ENCODE results near the gene BTBD10. TPM values are rescaled to one million over a fixed set of nuclear protein-coding genes. Genes with fewer than 3 reads are reported as not detected.
A peak's percentile ranks its signal among the peaks of the same experiment; 100 is the strongest.
"Not testable (repeated sequence)": the region's sequence is repeated elsewhere in the genome, so short reads cannot be mapped to it uniquely, and the experiment has no call there.

The BTBD10 gene
- polyA plus RNA-seq, 3 donors = 36.5 to 38.3 (median 37.7) TPM

DNA sequence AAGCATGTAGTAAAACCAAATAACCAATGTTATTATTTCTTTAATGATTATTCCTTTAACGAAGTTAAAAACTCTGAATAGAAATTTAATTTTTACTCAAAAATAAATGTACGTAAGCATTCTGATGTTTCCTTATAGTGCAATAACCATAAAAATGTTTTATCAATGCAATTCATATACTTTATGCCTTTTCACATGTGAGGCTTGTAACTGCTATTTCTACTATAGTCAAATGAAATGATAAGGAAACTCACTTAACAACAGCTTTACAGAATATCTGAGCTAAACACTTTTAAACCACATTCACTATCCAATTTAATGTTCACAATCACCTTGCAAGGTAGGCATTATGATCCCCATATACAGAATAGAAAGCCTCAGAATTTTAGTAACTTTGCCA is 17.4 kb downstream of the BTBD10 start:
- no peak for DNase-seq (ENCODE audit: low read depth in 3 of 3, low spot score in 2 of 3)

DNA sequence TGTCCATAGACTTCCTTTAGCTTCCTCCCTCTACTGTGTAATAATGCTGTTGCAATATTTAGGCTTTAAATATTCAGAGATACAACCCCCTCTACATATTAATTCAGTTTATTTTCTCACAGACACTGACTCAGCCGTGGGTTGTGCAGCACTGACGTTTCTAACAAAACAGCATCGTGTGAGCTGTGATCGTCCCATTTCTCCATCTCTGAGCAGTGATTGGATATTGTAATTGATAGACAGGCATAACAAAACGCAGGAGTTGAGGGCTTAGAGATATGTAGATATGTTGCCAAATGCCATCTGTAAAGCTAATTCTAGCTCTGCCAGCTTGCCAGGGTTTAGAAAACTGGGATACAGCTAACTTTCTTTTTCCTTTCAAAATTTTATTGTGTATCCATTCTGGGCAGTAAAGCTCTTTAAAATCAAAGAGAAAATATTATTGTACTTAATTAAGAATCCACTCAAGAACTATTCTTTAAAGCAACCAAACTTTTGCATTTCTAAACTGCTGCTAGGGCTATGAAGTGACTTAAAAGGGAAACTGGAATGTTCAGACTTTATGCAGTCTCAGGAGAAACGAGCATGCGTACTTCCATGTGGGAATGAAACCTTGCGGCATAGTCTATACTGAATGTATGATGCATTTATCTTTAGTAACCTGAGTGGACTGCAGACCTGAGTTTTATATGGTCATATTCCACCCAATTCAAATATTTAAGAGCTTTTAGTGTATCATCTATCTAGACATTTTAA is 22.7 kb downstream of the BTBD10 start:
- no peak for DNase-seq (ENCODE audit: low read depth in 3 of 3, low spot score in 2 of 3)

- DNase-seq (ENCODE audit: low read depth in 3 of 3, low spot score in 2 of 3) = no peak
Measured at GRCh38 chr11:13438291-13438690, 24.7 kb downstream of the BTBD10 start.

DNA sequence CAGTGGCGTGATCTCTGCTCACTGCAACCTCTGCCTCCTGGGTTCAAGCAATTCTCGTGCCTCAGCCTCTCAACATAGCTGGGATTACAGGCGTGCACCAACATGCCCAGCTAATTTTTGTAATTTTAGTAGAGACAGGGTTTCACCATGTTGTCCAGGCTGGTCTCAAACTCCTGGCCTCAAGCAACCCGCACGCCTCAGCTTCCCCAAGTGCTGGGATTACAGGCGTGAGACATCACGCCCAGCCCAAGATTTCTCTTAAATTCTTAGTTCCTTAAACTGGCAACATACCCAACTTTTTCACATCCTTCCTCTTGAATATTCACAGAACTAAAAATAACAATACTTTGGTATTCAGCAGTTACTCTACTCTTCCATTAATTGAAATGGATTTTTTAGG is 26.2 kb downstream of the BTBD10 start:
- not testable (repeated sequence) for DNase-seq (ENCODE audit: low read depth in 3 of 3, low spot score in 2 of 3)

- DNase-seq (ENCODE audit: low read depth in 3 of 3, low spot score in 2 of 3) = no peak
Measured at GRCh38 chr11:13434247-13435205, 28.5 kb downstream of the BTBD10 start.

- no peak for DNase-seq (ENCODE audit: low read depth in 3 of 3, low spot score in 2 of 3)
Measured at GRCh38 chr11:13433437-13433836, 29.6 kb downstream of the BTBD10 start.

DNA sequence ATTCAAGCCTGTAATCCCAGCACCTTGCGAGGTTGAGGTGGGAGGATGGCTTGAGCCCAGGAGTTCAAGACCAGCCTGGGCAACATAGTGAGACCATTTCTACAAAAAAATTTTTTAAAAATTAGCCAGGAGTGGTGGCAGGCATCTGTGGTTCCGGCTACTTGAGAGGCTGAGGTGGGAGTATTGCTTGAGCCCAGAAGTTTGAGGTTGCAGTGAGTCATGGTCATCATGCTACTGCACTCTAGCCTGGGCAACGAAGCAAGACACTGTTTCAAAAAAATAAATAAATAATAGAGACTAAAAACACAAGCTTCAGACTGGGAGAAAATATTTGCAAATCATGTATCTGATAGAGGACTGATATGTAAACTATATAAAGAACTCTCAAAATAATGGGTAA is 33.2 kb downstream of the BTBD10 start:
- no peak for DNase-seq (ENCODE audit: low read depth in 3 of 3, low spot score in 2 of 3)

DNA sequence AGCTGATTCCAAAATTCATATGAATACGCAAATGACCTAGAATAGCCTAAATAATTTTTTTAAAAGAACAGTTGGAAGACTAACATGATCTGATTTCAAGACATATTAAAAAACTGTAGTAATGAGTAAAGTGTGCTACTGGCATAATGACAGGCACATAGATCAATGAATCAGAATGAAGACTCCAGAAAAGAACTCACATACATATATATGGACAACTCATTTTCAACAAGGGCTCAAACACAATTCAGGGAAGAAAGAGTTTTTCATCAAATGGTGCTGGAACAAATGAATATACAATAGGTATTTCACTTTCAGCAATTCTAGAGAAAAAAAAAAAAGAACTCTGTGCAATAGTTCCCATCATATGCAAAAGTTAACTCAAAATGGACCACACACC is 33.7 kb downstream of the BTBD10 start:
- no peak for DNase-seq (ENCODE audit: low read depth in 3 of 3, low spot score in 2 of 3)

DNA sequence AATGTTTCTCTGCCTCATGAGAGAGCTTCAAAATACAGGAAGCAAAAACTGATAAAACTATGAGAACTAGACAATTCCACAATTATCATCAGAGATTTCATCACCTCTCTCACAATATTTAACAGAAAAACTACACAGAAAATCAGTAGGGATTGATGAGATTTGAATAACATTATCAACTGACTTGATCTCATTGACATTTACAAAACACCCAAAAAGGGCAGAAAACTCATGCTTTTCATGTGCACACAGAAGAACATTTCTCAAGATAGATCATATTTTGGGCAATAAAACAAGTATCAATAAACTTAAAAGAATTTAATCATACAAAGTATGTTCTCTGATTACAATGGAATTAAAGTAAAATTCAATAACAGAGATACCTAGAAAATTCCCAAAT is 35.6 kb downstream of the BTBD10 start:
- DNase-seq (ENCODE audit: low read depth in 3 of 3, low spot score in 2 of 3) = no peak

DNA sequence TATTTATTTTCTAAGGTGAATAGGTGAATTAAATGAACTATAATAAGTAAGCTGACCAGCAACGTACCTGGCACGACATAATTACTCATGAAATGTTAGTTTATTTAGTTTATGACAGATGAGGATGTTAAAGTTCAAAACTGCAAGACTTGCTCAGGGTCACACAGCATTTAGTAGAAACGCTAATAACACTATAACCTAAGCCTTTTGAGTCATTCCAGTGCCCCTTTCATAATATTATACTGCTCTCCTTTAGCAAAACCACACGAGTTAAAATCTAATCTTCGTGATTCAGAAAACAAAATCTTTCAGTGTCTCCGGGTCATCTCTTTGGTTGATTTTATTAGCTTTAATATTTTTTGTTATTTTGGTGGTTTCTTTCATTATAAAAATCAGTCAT is 39.6 kb downstream of the BTBD10 start:
- DNase-seq (ENCODE audit: low read depth in 3 of 3, low spot score in 2 of 3) = no peak

- no peak for DNase-seq (ENCODE audit: low read depth in 3 of 3, low spot score in 2 of 3)
Measured at GRCh38 chr11:13421561-13421960, 41.5 kb downstream of the BTBD10 start.

- DNase-seq (ENCODE audit: low read depth in 3 of 3, low spot score in 2 of 3) = no peak
Measured at GRCh38 chr11:13415201-13415600, 47.8 kb downstream of the BTBD10 start.

DNA sequence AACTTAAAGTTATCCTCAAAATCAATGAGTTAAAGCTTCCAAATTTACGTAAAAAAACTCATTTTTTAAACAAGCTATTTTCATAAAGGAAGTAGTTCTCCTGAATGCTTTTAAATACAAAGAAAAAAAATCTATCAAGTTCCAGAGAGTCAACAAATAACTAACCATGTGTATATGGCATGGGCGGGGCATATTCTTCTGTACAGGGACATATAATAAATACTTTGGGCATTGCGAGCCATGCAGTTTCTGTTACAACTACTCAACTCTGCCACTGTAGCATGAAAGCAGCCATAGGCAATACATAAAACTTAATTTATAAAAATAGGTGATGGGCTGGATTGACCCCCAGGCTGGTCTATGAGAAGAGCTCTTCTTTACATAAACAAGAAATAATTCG is 57.8 kb downstream of the BTBD10 start:
- DNase-seq (ENCODE audit: low read depth in 3 of 3, low spot score in 2 of 3) = no peak

GRCh38 chr11:13398335-13398734 is 64.7 kb downstream of the BTBD10 start:
- DNase-seq (ENCODE audit: low read depth in 3 of 3, low spot score in 2 of 3) = not testable (repeated sequence)

DNA sequence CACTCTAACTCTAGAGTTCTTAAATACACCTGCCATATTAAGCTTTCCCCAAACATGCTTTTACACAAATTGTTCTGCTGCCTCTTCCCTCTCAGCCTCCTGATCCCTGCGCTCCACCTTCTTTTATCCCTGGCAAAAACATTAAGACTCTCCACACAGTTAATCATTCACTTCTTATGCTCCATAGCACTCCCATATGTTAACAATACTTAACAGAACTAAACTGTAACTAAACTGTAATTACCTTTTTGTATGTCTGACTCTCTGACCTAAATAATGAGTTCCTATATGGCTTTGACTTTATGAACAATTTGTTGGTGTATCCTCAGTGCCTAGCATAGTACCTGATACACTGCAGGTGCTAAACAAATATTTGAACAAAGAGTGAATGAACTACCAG is 71.8 kb downstream of the BTBD10 start:
- no peak for DNase-seq (ENCODE audit: low read depth in 3 of 3, low spot score in 2 of 3)

- DNase-seq (ENCODE audit: low read depth in 3 of 3, low spot score in 2 of 3) = no peak
Measured at GRCh38 chr11:13388741-13389140, 74.3 kb downstream of the BTBD10 start.

GRCh38 chr11:13386567-13386966 is 76.5 kb downstream of the BTBD10 start:
- no peak for DNase-seq (ENCODE audit: low read depth in 3 of 3, low spot score in 2 of 3)

GRCh38 chr11:13384908-13385640 is 77.9 kb downstream of the BTBD10 start:
- peak in 2 of 3 donors; percentile 18 to 40 for DNase-seq (ENCODE audit: low read depth in 3 of 3, low spot score in 2 of 3)

GRCh38 chr11:13382751-13383150 is 80.3 kb downstream of the BTBD10 start:
- DNase-seq (ENCODE audit: low read depth in 3 of 3, low spot score in 2 of 3) = no peak

DNA sequence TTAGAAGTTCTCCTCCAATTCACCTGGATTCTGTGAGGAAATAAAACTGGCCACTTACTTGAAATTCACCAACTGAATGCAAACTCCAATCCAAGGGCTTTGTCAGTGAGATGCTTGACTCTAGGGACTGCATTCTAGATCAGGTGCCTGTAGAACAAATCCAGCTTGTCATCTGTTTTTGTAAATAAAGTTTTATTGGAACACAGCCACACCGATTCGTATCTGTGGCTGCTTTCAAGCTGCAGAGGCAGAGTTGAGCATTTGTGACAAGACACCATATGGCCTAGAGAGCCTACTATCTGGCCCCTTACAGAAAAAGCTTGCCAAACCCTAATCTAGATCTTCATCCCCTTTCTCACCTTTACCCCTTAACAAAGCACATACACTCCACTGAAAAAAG is 82.3 kb downstream of the BTBD10 start:
- DNase-seq (ENCODE audit: low read depth in 3 of 3, low spot score in 2 of 3) = no peak

- DNase-seq (ENCODE audit: low read depth in 3 of 3, low spot score in 2 of 3) = no peak
Measured at GRCh38 chr11:13378316-13378715, 84.7 kb downstream of the BTBD10 start.

Measured in right renal cortex interstitium (tissue), 3 donors.